Epithelial cell of proximal tubule (primary cell): Measurements from ENCODE around the gene KIAA1614. TPM values are rescaled to one million over a fixed set of nuclear protein-coding genes. Genes with fewer than 3 reads are reported as not detected.

Source experiments
- DNase-seq: peaks from one replicate; pipeline ENCODE4 v3.0.0-alpha.2; 2011; ENCODE audit warnings: low read depth
- H3K4me3 ChIP-seq: 2 replicates; pipeline ENCODE4 v1.5.1; 2011; ENCODE audit warnings: low read depth, mild to moderate bottlenecking, low read length
- CTCF ChIP-seq: conservative IDR thresholded peaks from 2 replicates; pipeline ENCODE4 v1.5.1; 2012; ENCODE audit warnings: low read depth, mild to moderate bottlenecking, low read length
- total RNA-seq: library from RNA; depleted of rRNA; stranded (reverse); fragments of >200 nt; gene quantifications from 2 replicates; pipeline ENCODE4 v1.2.3, GENCODE V29; 2015

KIAA1614 gene
- total RNA-seq, 1 donor from 2014 or later = 5.1 TPM

GRCh38 chr1:180887841-180888240 lies 24.9 kb upstream of the KIAA1614 start:
- H3K4me3 ChIP-seq = no peak overlapping the region
- TF ChIP-seq CTCF = no peak
- DNase-seq = no peak

GRCh38 chr1:180888870-180889269 lies 23.8 kb upstream of the KIAA1614 start:
- TF ChIP-seq CTCF = no peak
- H3K4me3 ChIP-seq = no peak overlapping the region
- no peak for DNase-seq

- H3K4me3 ChIP-seq = no peak overlapping the region
- DNase-seq = no peak
- no peak for TF ChIP-seq CTCF
Measured at GRCh38 chr1:180889325-180889724, 23.4 kb upstream of the KIAA1614 start.

GRCh38 chr1:180892272-180892671 lies 20.4 kb upstream of the KIAA1614 start:
- TF ChIP-seq CTCF = no peak
- H3K4me3 ChIP-seq = no peak overlapping the region
- no peak for DNase-seq

- no peak for TF ChIP-seq CTCF
- no peak for DNase-seq
- H3K4me3 ChIP-seq = no peak overlapping the region
Measured at GRCh38 chr1:180892675-180893074, 20.0 kb upstream of the KIAA1614 start.

- no peak for DNase-seq
- no peak for TF ChIP-seq CTCF
- no peak overlapping the region for H3K4me3 ChIP-seq
Measured at GRCh38 chr1:180893614-180894013, 19.1 kb upstream of the KIAA1614 start.

- no peak for DNase-seq
- H3K4me3 ChIP-seq = no peak overlapping the region
- no peak for TF ChIP-seq CTCF
Measured at GRCh38 chr1:180896161-180896560, 16.5 kb upstream of the KIAA1614 start.
